GM12878 (cell line): ENCODE results near the gene ATXN1. TPM values are rescaled to one million over a fixed set of nuclear protein-coding genes. Genes with fewer than 3 reads are reported as not detected.

Source experiments
- BCL11A ChIP-seq: IDR thresholded peaks from 2 replicates; pipeline ENCODE4 v1.6.1; 2011; ENCODE audit warnings: low read depth, low read length
- CHD2 ChIP-seq: IDR thresholded peaks from 2 replicates; pipeline ENCODE4 v1.6.1; 2011; ENCODE audit warnings: low read depth, low read length, improper control_type of control experiment, borderline replicate concordance
- CREM ChIP-seq: IDR thresholded peaks from 2 replicates; pipeline ENCODE4 v1.6.1; 2014; ENCODE audit warnings: antibody characterized with exemption, low read depth
- EED ChIP-seq: sonication (generic); IDR thresholded peaks from 2 replicates; pipeline ENCODE4 v1.6.1; 2016; ENCODE audit warnings: antibody characterized with exemption, low read depth
- EGR1 ChIP-seq, 2 experiments: IDR thresholded peaks; 1 replicate in 1 of 2; 2 replicates in 1 of 2; pipeline ENCODE4 v1.6.1; 2011 to 2012; ENCODE audit warnings: low read depth in 2 of 2, low read length in 2 of 2, borderline replicate concordance in 1 of 2, mild to moderate bottlenecking in 1 of 2, moderate library complexity in 1 of 2
- EP300 ChIP-seq, 2 experiments: fragments of 150-350 bp in 1 of 2; IDR thresholded peaks; 2 replicates each; pipeline ENCODE4 v1.6.1; 2011 to 2012; ENCODE audit warnings: low read depth in 2 of 2, low read length in 2 of 2, borderline replicate concordance in 1 of 2, improper control_type of control experiment in 1 of 2, inconsistent platforms in 1 of 2; ENCODE audit not compliant: control insufficient read depth in 1 of 2
- GATAD2B ChIP-seq: fragments of 450-650 bp; conservative IDR thresholded peaks from 2 replicates; pipeline ENCODE4 v1.6.1; 2017; ENCODE audit warnings: low read depth, mild to moderate bottlenecking, moderate library complexity
- JUNB ChIP-seq: IDR thresholded peaks from 2 replicates; pipeline ENCODE4 v1.6.1; 2016; ENCODE audit warnings: antibody characterized with exemption, mild to moderate bottlenecking
- MEF2A ChIP-seq: IDR thresholded peaks from 2 replicates; pipeline ENCODE4 v1.6.1; 2011; ENCODE audit warnings: low read depth, mild to moderate bottlenecking, low read length, moderate library complexity; ENCODE audit not compliant: insufficient read depth
- MXI1 ChIP-seq: fragments of 150-350 bp; IDR thresholded peaks from 2 replicates; pipeline ENCODE4 v1.6.1; 2011; ENCODE audit warnings: low read depth, mild to moderate bottlenecking, inconsistent platforms, low read length, improper control_type of control experiment
- NFXL1 ChIP-seq: fragments of 450-650 bp; IDR thresholded peaks from 2 replicates; pipeline ENCODE4 v1.6.1; 2017; ENCODE audit warnings: antibody characterized with exemption, mild to moderate bottlenecking, borderline replicate concordance
- POLR2AphosphoS5 ChIP-seq: IDR thresholded peaks from 2 replicates; pipeline ENCODE4 v1.6.1; 2011; ENCODE audit warnings: mild to moderate bottlenecking, low read length, inconsistent platforms
- SP1 ChIP-seq: IDR thresholded peaks from one replicate; pipeline ENCODE4 v1.6.1; 2011; ENCODE audit warnings: low read depth, low read length
- TBL1XR1 ChIP-seq: IDR thresholded peaks from 2 replicates; pipeline ENCODE4 v1.6.1; 2012; ENCODE audit warnings: low read depth, low read length, improper control_type of control experiment
- TCF12 ChIP-seq: IDR thresholded peaks from 2 replicates; pipeline ENCODE4 v1.6.1; 2011; ENCODE audit warnings: low read depth, mild to moderate bottlenecking, low read length
- YY1 ChIP-seq: IDR thresholded peaks from 2 replicates; pipeline ENCODE4 v1.6.1; 2011; ENCODE audit warnings: low read depth, mild to moderate bottlenecking, low read length
- polyA plus RNA-seq, 11 experiments: library from polyadenylated mRNA; depleted of rRNA in 4 of 11; unstranded in 6 of 11; stranded (reverse) in 5 of 11; fragments of >200 nt; fragmentation: Nextera tagmentation in 4 of 11; fragmentation: Illumina TruSeq in 1 of 11; extraction: Ambion mirVana in 4 of 11; extraction: Trizol in 1 of 11; gene quantifications; 1 replicate in 1 of 11; 2 replicates in 10 of 11; pipeline versions ENCODE4 v1.2.1 to v1.2.3, GENCODE V29; 2011 to 2016; ENCODE audit warnings: inconsistent platforms in 2 of 11, missing spikeins in 2 of 11, low read depth in 1 of 11
- total RNA-seq, 4 experiments: library from RNA; depleted of rRNA in 3 of 4; stranded (reverse); fragments of >200 nt in 3 of 4; fragmentation: Illumina TruSeq in 1 of 4; extraction: Trizol in 1 of 4; gene quantifications; 2 replicates each; pipeline versions ENCODE4 v1.2.1 to v1.2.3, GENCODE V29; 2013 to 2021
- TF ChIP-seq, protein P1 (sequence below): fragments of 450-650 bp; IDR thresholded peaks from 2 replicates; pipeline ENCODE4 v1.6.1; 2017; ENCODE audit warnings: mild to moderate bottlenecking, moderate library complexity
- TF ChIP-seq, protein P2 (sequence below): fragments of 450-650 bp; IDR thresholded peaks from 2 replicates; pipeline ENCODE4 v1.6.1; 2016; ENCODE audit warnings: mild to moderate bottlenecking, moderate library complexity, borderline replicate concordance
- TF ChIP-seq, protein P3 (sequence below): fragments of 150-350 bp; IDR thresholded peaks from 2 replicates; pipeline ENCODE4 v1.6.1; 2016; ENCODE audit warnings: low read depth, low read length

The ATXN1 gene
- total and polyA plus RNA-seq, 10 of the 15 experiments (the other 5 are each of a cell fraction or from before 2014, with no cell fraction given), result 12.2 to 51.2 (median 20.5) TPM

DNA sequence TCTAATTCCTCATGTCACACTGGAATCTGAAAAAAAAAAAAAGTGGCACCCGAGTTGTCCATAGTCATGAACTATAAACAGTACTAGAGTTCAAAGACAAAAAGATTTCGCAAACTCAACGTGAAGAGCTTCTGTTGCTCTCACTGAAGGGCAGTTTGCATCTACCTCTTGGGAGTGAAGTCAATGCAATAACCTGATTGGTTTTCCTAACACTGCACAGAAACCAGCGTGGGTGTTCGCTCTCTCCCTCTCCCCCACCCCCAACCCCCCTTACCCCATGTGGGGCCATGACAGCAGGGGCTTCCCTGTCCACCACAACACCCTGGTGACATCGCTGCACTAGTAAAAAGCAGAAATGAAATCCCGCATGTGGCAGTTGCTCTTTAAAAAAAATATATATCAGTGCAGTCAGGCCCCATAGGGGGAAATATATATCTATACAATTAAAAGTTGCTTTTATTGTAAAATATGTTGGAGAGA is 456.0 kb downstream of the ATXN1 start (continued):
- TF ChIP-seq CREM, result peak; percentile 84; the same call in 1 of the 2 replicates
- 0 out of 2 replicates have a peak, but pooled peaks have one; percentile 28 for TF ChIP-seq POLR2AphosphoS5
- peak; percentile 27; the same call in 1 of the 2 replicates for TF ChIP-seq TCF12
- peak; percentile 54 for TF ChIP-seq SP1
- TF ChIP-seq BCL11A, result peak; percentile 83
- peak; percentile 79 for TF ChIP-seq CHD2
- TF ChIP-seq, protein P1, sequence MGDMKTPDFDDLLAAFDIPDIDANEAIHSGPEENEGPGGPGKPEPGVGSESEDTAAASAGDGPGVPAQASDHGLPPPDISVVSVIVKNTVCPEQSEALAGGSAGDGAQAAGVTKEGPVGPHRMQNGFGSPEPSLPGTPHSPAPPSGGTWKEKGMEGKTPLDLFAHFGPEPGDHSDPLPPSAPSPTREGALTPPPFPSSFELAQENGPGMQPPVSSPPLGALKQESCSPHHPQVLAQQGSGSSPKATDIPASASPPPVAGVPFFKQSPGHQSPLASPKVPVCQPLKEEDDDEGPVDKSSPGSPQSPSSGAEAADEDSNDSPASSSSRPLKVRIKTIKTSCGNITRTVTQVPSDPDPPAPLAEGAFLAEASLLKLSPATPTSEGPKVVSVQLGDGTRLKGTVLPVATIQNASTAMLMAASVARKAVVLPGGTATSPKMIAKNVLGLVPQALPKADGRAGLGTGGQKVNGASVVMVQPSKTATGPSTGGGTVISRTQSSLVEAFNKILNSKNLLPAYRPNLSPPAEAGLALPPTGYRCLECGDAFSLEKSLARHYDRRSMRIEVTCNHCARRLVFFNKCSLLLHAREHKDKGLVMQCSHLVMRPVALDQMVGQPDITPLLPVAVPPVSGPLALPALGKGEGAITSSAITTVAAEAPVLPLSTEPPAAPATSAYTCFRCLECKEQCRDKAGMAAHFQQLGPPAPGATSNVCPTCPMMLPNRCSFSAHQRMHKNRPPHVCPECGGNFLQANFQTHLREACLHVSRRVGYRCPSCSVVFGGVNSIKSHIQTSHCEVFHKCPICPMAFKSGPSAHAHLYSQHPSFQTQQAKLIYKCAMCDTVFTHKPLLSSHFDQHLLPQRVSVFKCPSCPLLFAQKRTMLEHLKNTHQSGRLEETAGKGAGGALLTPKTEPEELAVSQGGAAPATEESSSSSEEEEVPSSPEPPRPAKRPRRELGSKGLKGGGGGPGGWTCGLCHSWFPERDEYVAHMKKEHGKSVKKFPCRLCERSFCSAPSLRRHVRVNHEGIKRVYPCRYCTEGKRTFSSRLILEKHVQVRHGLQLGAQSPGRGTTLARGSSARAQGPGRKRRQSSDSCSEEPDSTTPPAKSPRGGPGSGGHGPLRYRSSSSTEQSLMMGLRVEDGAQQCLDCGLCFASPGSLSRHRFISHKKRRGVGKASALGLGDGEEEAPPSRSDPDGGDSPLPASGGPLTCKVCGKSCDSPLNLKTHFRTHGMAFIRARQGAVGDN, result 0 out of 2 replicates have a peak, but pooled peaks have one; percentile 18
- TF ChIP-seq, protein P2, sequence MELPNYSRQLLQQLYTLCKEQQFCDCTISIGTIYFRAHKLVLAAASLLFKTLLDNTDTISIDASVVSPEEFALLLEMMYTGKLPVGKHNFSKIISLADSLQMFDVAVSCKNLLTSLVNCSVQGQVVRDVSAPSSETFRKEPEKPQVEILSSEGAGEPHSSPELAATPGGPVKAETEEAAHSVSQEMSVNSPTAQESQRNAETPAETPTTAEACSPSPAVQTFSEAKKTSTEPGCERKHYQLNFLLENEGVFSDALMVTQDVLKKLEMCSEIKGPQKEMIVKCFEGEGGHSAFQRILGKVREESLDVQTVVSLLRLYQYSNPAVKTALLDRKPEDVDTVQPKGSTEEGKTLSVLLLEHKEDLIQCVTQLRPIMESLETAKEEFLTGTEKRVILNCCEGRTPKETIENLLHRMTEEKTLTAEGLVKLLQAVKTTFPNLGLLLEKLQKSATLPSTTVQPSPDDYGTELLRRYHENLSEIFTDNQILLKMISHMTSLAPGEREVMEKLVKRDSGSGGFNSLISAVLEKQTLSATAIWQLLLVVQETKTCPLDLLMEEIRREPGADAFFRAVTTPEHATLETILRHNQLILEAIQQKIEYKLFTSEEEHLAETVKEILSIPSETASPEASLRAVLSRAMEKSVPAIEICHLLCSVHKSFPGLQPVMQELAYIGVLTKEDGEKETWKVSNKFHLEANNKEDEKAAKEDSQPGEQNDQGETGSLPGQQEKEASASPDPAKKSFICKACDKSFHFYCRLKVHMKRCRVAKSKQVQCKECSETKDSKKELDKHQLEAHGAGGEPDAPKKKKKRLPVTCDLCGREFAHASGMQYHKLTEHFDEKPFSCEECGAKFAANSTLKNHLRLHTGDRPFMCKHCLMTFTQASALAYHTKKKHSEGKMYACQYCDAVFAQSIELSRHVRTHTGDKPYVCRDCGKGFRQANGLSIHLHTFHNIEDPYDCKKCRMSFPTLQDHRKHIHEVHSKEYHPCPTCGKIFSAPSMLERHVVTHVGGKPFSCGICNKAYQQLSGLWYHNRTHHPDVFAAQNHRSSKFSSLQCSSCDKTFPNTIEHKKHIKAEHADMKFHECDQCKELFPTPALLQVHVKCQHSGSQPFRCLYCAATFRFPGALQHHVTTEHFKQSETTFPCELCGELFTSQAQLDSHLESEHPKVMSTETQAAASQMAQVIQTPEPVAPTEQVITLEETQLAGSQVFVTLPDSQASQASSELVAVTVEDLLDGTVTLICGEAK, result no peak
- no peak for TF ChIP-seq NFXL1
- TF ChIP-seq MXI1, result peak; percentile 61; the same call in 1 of the 2 replicates
- TF ChIP-seq JUNB, result peak; percentile 78
- 0 out of 2 replicates have a peak, but pooled peaks have one; percentile 8 for TF ChIP-seq EED
- TF ChIP-seq MEF2A, result peak; percentile 36; the same call in 1 of the 2 replicates
- peak; percentile 83 to 88 for TF ChIP-seq EP300 (IDR thresholded peaks at IDR 0.05; ENCODE audit: borderline replicate concordance in 1 of 2, control insufficient read depth in 1 of 2, low read depth in 2 of 2, low read length in 2 of 2)
- no peak for TF ChIP-seq GATAD2B
- peak in 1 of 2 experiments; percentile 88; a peak in 2 of 3 replicates for TF ChIP-seq EGR1 (IDR thresholded peaks at IDR 0.05; ENCODE audit: borderline replicate concordance in 1 of 2, low read depth in 2 of 2, low read length in 2 of 2)
- peak; percentile 95 for TF ChIP-seq TBL1XR1
- peak; percentile 78 for TF ChIP-seq YY1
- TF ChIP-seq, protein P3, sequence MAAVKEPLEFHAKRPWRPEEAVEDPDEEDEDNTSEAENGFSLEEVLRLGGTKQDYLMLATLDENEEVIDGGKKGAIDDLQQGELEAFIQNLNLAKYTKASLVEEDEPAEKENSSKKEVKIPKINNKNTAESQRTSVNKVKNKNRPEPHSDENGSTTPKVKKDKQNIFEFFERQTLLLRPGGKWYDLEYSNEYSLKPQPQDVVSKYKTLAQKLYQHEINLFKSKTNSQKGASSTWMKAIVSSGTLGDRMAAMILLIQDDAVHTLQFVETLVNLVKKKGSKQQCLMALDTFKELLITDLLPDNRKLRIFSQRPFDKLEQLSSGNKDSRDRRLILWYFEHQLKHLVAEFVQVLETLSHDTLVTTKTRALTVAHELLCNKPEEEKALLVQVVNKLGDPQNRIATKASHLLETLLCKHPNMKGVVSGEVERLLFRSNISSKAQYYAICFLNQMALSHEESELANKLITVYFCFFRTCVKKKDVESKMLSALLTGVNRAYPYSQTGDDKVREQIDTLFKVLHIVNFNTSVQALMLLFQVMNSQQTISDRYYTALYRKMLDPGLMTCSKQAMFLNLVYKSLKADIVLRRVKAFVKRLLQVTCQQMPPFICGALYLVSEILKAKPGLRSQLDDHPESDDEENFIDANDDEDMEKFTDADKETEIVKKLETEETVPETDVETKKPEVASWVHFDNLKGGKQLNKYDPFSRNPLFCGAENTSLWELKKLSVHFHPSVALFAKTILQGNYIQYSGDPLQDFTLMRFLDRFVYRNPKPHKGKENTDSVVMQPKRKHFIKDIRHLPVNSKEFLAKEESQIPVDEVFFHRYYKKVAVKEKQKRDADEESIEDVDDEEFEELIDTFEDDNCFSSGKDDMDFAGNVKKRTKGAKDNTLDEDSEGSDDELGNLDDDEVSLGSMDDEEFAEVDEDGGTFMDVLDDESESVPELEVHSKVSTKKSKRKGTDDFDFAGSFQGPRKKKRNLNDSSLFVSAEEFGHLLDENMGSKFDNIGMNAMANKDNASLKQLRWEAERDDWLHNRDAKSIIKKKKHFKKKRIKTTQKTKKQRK, result no peak
